Activated CD8-positive, alpha-beta memory T cell treated with anti-CD3 and anti-CD28 coated beads for 48 hours (primary cell): Measurements from ENCODE around the gene GLI3.
A peak's percentile ranks its signal among the peaks of the same experiment; 100 is the strongest.

Source experiments
- DNase-seq, 3 experiments: peaks; one replicate each; pipeline ENCODE4 v3.0.0-alpha.2; 2020; ENCODE audit warnings: low read depth in 2 of 3, low spot score in 2 of 3

The GLI3 gene

DNA sequence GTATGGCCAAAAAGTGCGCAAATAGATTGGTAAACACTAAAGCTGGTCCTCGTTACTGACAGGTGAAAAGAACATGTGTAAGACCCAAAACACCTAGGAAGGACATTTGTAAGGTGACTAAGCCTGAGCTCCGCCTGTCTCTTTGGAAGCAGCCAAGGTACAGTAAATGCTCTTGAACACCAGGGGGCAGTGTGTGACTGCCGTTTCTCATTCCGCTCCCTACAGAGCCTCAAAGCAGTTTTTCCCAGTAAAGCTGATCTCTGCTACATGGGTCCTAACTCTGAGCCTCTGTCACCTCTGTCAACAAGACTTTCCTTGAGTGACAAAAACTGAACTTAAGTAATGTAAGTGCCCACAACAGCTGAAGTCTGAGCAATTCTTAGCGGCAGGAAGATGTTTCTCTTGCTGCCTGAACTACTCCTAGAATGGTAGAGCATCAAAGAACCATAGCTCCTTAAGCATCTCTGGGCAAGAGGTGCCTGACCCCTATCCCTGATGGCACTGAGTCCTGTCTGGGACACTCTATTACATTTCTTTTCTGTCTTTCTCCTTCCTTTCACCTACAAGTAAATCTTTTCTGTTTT is 296.2 kb downstream of the GLI3 start:
- peak in 1 of 3 experiments; percentile 15 for DNase-seq

DNA sequence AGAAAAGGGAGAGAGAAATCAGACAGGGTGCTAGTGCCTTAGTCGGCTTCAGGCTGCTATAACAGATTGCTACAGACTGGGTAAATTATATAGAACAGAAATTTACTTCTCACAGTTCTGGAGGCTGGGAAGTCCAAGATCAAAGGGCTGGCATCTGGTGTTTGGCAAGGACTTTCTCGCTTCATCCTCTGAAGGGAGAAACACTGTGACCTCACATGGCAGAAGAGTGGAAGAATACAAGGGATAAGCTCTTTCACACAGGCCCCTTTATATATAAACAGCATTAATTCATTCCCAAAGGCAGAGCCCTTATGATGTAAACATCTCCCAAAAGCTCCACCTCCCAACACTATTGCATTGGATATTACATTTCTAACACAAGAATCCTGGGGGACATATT is 298.6 kb downstream of the GLI3 start:
- no peak for DNase-seq

DNA sequence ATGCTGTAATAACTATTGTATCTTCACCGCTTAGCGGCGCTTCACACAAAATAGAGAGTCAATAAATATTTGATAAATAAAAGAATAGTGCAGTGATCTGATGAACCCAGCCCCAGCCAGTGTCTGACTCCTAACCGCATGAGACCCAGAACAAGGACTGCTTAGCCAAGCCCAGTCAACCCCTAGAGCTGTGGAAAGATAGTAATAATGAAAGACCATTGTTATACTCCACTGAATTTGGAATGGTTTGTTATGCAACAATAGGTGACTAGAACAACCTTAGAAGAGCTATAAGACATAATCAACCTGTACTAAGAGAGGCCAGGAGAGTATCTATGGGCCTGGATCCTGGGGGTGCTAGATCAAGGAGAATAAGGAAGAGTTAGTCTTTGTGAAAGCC is 303.6 kb downstream of the GLI3 start:
- no peak for DNase-seq

DNA sequence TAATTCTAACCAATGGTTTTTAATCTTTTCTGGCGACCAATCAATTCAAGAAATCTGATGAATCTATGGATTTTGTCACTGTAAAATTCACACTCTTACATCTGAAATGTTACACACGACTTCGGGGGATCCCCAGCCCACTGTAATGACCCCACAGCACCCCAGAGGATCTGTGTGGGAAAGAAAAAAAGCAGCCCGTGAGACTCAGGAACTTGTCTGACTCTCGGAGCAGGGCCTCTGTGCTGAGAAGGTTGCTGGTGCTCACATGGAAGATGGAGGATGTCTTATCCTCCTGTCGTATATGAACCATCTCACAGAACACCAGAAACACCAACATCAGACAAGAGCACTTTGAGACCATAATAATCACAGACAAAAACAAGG is 305.8 kb downstream of the GLI3 start:
- no peak for DNase-seq

DNA sequence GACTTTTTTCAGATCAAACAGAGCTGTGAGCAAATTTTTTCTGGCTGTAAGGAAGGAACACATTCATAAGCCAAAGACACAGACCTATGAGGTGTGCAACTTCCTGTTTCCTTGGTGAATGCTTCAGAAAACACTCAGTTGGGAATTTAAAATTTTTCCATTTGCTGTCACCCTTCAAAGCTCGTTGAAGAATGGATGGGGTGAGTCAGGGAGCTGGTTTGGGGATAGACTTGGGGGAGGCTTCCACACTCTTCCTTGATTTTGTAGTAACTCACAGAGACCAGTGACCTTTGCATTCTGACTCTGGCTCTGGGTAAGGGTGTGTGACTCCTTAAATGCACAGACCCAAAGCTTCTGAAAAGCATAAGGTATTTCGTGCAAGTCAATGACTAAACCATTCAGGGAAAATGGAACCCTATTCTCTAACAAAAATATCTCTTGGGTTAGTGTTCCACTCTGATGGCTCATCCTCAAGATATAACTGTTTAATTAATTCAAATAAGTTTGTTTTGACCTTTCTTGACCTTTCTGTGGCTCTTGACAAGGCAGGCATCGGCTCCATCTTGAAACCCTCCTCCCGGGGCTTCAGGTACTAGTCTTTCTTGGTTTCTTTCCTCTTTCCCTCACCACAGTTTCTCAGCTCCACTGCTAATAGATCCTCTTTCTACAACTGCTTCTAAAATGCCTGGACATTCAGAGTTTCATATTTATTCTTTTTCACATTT is 306.3 kb downstream of the GLI3 start:
- no peak for DNase-seq

DNA sequence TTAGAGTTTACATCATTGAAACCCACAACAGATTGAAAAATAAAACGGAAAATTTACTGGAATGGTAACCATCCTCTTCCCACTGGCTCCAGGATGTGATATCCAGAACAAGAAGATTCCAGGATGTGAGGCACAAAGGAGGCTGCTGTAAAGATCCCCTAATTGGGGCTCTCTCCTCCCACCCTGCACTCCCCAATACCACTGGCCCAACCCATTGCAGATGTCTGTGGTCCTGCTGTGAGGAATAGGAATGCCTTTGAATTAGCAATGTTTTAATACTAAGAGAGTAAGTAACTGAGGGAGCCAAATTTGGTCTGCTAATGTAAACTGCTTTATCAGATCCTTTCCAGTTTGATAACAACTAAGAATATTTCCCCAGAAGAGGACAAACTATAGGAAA is 308.2 kb downstream of the GLI3 start:
- no peak for DNase-seq

DNA sequence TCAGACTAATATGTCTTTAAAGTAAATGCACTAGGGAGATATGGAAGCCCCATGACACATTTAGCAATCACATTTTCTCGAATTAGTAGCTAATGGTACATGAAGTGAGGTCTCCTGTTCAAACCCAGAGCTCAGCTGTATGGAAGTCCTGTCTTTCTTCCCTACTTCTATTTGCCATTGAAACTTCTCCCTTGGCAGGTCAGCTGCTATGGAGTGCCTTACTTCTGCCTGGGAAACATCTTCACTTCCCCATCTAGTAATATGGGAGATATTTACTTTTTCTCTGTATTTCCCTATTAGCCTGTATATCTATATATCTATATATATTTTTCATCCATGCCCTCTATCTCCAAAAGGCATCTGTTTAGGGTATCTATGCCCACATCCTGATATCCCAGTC is 308.8 kb downstream of the GLI3 start:
- DNase-seq, result no peak

DNA sequence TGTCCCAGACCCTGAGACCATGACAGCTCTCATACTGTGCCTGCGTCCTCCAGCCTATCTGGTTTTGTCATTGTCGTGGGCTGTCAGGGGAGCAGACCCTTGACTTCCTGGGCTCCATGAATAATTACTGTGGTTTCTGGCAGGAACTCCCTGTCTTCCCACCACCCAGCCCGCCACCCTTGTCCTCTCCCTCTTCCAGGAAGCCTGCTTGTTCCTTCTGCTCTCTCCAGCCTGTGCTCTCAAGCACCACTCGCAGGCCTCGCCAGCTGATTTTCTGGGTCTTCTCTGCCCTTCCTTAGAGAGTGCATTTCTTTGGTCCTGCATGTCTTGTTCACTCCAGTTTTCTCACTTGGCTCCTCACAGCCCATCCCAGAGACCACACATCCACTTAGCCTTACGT is 309.6 kb downstream of the GLI3 start:
- no peak for DNase-seq

DNA sequence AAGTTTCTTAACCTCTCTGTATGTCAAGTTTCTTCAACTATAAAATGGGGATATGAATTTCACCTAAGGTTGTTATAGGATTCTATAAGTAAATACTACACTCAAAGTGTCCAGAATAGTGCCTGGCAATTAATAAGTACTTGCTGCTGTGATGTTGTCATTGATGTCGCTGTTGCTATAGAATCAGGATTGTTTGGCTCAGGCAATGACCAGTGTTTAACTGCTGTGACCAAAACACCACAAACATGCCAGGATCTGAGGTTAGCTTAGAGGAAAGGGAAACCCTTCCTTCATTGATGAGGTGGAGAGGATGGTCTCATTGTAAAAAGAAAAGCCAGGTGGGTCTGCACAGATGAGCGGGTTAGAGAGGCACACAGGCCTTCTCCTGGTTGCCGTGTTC is 311.1 kb downstream of the GLI3 start:
- DNase-seq, result no peak

DNA sequence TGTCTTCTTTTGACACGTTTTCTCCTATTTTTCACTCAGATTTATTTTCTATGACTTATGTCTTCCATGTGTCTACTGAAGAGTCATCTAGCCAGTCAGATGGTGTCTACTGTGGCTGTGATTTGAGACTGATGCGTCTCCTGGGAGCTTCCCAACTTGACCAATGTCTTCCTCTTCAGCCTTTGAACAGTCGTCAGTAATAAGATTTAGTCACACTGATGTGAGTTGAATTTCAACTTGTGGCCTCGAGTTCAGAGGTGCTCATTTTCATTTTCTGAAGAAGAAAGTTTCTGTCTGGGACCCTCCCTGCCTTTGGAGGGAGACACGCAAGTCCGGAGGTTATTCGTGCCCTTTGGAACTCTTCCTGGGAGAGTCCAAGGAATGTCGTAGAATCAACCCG is 312.2 kb downstream of the GLI3 start:
- no peak for DNase-seq

DNA sequence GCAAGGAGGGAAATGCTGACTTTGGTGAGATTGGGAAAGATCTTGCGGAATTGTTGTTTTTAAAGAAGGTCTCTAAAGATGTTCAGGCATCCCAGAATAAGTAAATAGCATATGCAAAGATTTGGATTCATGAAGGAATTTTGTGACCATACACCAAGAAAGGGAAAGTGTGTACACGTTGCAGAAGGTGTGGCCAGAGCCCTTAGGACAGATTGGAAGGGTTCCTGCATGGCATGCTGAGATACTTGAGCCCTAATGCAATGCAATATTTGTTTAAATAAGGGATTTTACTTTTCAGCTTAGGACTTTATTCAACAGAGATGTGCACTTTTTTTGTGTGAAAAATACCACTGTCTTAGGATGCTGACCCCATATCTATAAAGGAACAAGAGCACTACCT is 314.6 kb downstream of the GLI3 start:
- DNase-seq, result no peak

DNA sequence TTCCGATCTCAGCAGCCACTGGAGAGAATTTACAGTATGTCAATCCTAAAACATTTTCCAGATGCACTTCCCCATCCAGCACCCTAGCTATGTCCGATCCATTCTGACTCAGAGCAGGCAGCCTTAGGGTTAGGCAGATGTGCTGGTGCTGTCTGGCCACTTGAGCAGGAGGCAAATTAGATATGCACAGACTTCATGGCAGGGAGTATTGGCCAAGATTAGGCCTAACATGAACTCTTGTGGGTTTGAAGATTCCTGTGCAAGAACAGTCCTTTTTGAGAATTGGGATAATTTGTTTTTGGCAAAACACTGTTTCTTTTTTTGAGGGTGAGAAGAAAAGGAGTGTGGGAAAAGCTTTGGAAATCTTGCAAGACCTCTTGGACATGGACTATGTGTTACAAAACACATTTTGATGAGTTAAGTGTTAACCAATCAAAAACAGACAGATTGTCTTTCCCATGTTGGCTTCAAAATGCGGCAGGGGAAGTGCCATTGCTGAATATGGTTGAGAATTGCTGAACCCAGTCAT is 315.5 kb downstream of the GLI3 start:
- DNase-seq, result no peak

DNA sequence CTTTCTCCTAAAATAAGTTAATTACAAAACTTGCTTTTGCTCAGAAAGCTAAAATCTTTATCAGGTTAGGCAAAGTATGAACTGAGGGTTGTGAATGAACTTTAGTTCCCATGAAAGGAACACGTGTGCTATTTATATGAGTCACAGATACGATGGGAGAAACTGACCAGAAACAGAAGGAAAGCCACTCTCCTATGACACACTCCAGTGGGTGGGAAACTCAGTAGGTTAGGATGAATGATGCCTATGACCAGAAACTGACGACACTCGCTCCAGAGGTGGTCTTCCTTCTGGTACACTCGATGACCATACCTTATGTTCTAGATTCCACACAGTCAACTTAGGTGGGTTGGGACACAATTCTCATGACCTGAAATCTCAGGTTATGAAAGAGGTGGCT is 318.4 kb downstream of the GLI3 start:
- DNase-seq, result no peak

DNA sequence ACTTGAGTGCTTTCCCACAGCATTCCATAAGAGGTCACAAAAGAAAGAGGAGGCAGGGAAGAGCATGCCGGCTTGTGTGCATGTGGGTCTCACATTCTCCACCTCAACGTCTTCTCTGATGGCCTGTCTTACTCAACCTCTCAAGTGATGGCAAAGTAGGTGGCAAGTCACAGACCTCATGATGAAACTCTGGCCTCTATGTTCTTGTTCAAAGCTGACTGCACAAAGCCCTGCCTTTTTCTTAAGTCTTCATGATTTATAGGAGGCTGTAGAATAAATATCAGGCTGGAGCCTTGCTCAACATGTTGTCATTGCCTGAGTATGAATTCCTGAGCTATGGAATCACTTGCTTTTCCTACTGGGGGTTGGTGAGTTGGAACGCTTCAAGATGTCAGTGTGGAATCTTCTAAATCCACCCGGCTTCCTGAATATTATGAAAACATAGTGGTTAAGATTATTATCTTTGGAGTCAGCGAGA is 320.5 kb downstream of the GLI3 start:
- no peak for DNase-seq

DNA sequence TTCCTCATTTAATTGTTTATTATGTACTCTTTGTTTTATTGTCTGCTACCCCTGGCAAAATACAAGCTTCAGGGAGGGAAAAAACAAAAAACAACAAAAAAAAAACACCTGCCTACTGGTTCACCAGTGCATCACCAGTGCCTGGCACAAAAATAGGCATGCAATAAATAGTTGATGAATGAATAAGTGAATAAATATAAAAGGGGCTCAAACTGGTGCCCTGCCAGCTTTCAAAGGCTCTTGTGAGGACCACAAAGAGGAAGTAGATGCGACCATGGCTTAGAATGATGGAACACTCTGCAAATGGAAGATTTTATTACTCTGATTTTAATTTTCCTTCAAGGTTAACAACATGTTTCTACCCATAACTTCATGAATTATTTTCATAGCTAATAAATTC is 321.1 kb downstream of the GLI3 start:
- DNase-seq, result no peak

DNA sequence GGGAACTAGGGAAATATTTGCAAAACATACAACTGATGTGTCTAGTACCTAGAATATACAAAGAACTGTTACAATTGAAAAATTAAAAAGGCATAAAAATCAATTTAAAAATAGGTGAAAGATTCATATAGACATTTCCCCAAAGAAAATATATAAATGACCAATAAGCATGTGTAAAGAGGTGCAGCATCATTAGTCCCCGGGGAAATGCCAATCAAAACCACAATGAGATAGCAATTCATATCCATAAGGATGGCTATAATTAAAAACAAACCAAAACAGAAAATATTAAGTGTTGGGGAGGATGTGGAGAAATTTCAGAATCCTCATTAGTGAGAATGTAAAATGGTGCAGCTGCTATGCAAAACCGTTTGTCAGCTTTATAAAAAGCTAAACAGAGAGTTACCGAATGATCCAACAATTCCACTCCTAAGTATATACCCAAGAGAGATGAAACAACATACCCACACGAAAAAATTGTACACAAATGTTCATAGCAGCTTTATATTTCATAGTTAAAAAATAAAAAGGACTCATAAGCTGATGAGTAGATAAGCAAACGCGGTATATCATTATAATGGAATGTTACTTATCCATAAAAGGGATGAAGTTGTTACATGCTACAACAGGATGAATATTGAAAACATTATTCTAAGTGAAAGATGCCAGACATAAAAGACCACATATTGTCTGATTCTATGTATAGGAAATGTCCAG is 324.0 kb downstream of the GLI3 start:
- no peak for DNase-seq

DNA sequence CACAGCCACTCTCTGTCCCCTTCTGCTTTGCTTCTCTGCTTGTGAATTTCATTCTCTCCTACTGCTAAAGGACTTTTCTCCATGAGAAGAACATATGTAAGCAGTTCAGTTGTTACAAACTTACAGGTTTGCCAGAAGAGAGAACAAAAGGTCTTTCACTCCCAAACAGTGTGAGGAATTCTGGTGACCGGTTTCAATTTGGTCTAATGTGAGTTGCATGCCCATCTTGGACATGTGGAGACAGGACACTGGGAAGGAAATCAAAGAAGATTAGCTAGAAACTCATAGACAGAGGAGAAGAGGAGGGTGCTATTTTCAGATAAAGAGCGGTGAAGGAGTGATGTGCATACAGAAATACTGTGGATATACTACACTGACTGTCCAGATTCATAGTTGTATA is 324.6 kb downstream of the GLI3 start:
- DNase-seq, result no peak

DNA sequence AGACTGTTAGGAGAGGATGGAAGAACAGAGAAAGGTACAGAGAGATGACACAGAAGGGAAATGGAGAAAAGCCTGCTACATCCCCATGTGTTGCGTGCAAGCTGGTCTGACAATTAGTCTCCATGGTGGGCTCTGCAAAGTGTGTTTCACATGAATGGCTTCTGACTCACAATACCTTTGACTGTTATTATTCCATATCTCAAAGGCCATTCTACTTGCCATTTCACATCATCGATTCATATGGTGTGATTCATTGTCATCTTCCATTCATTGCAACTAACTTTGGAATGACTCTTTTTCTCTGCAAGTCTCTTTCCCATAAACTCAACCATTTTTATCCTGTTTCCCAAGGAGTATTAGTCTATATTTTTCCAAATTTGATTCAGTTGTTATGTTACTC is 325.2 kb downstream of the GLI3 start:
- DNase-seq, result no peak
